Left forelimb (tissue), 1 donor: ENCODE data around the gene CPT1C.

Experiments used
- DNase-seq: peaks from one replicate; pipeline ENCODE4 v3.0.0-alpha.2; 2018; ENCODE audit warnings: low spot score

CPT1C gene

GRCh38 chr19:49758292-49758691 lies 67.4 kb downstream of the CPT1C start:
- no peak for DNase-seq

GRCh38 chr19:49761249-49761624 lies 70.3 kb downstream of the CPT1C start:
- no peak for DNase-seq

GRCh38 chr19:49761625-49762311 lies 70.9 kb downstream of the CPT1C start:
- no peak for DNase-seq

GRCh38 chr19:49763230-49763629 lies 72.3 kb downstream of the CPT1C start, which contains the start of gene TSKS:
Gene TSKS (minus strand): TSS chr19:49763306. CDS start chr19:49763247, 59 bp downstream.
- no peak for DNase-seq
